Activated naive CD4-positive, alpha-beta T cell treated with anti-CD3 and anti-CD28 coated beads for 36 hours (primary cell): Measurements from ENCODE around the gene AP2A1. TPM values are rescaled to one million over a fixed set of nuclear protein-coding genes. Genes with fewer than 3 reads are reported as not detected.

Experiments used
- CTCF ChIA-PET: fragments of 350-600 bp; sonication (Branson Sonifier 250); formaldehyde crosslinking; loops from one replicate; lab custom pipeline; 2021; ENCODE audit warnings: antibody characterized with exemption; lab: Charles Lee
- DNase-seq: peaks from one replicate; pipeline ENCODE4 v3.0.0-alpha.2; 2020
- H3K27ac Mint-ChIP-seq: one replicate; pipeline ENCODE4 v1.8.0; 2021; ENCODE audit warnings: mild to moderate bottlenecking, mixed read lengths
- H3K27me3 Mint-ChIP-seq: one replicate; pipeline ENCODE4 v1.8.0; 2021; ENCODE audit warnings: low read depth, mixed read lengths
- H3K36me3 Mint-ChIP-seq: one replicate; pipeline ENCODE4 v1.8.0; 2021; ENCODE audit warnings: low read depth, mixed read lengths
- H3K4me1 Mint-ChIP-seq: one replicate; pipeline ENCODE4 v1.8.0; 2021; ENCODE audit warnings: low read depth, mixed read lengths
- H3K4me3 Mint-ChIP-seq: one replicate; pipeline ENCODE4 v1.8.0; 2021; ENCODE audit warnings: mild to moderate bottlenecking, moderate library complexity, mixed read lengths
- H3K9me3 Mint-ChIP-seq: one replicate; pipeline ENCODE4 v1.8.0; 2021; ENCODE audit warnings: mixed read lengths
- intact Hi-C: fragments of 100-400 bp; cut with micrococcal nuclease; formaldehyde crosslinking; loops from one replicate; pipeline ENCODE4 v1.15.1; 2023
- total RNA-seq, 2 experiments: library from RNA; stranded (reverse); gene quantifications; one replicate each; pipeline ENCODE4 v1.2.3, GENCODE V29; 2021

Gene AP2A1
- total RNA-seq, 2 experiments from 2014 or later, result 87.7 to 88.3 TPM

DNA sequence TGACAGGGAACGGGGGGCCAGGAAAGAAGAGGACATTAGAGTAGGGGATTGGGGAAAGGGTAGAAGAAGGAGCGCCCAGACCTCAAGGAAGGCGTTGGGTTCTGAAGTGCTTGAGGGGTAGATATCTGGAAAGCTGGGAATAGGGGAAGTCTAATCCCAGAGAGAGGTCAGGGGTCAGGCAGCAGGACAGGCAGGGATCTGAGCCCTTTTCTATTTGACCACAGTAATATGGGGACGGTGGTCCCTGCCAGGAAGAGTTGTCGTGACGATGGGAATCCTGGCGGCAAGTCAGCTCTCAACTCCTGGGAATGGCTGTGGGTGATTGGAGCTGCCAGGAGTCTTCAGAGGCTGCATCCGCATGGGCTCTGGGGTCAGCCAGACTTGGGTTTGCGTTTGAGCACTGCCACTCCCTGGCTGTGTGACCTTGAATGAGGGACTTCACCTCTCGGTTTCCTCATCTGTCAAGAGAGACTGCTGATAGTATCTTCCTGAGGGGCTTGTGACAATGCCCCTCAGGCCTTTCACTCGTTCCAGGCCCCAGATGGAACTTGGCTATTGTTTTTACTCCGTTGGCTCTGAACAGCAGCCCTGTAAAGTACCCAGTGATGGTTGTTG is 1.3 kb downstream of the AP2A1 start:
- Mint-ChIP-seq H3K27me3 (no peaks in the 10 kb centered on the region), H3K27ac (no peak overlapping the region), H3K36me3 (peaks cover 2% of the 10 kb centered on the region), H3K9me3 (no peaks in the 10 kb centered on the region), H3K4me3 (peak overlapping the region; percentile 94), H3K4me1 (peaks cover 32% of the 10 kb centered on the region)
- CTCF ChIA-PET, result no interaction called here
- no peak for DNase-seq
- intact Hi-C loops, result loop anchor here (2.0 to 5.0 kb wide), 2 partner anchors 219 to 316 kb away; partner anchors contain the start of genes ALDH16A1 and PIH1D1

DNA sequence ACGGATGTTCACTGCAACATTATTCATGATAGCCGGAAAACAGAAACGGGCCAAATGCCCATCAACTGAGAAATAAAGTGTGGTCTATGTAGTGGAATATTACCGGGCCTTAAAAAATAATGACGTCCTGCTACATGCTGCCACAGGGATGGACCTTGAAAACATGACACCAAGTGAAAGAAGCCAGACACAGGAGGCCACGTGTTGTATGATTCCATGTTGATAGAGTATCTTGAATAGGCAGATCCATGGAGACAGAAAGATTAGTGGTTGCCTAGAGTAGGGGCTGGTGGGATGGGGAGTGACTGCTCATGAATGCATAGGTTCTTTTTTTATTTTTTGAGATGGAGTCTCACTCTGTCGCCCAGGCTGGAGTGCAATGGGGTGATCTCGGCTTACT is 3.7 kb downstream of the AP2A1 start:
- CTCF ChIA-PET, result interaction anchor here (0.6 kb wide), 1 partner anchor 271 kb away, joined by 6 read pairs; no protein-coding TSS in a partner anchor
- DNase-seq, result no peak
- H3K27ac Mint-ChIP-seq, result no peak overlapping the region
- intact Hi-C loops, result no loop called here
- H3K4me1 Mint-ChIP-seq, result peaks cover 32% of the 10 kb centered on the region
- no peak overlapping the region for H3K4me3 Mint-ChIP-seq
- no peaks in the 10 kb centered on the region for H3K27me3 Mint-ChIP-seq
- peaks cover 3% of the 10 kb centered on the region for H3K36me3 Mint-ChIP-seq
- no peaks in the 10 kb centered on the region for H3K9me3 Mint-ChIP-seq

DNA sequence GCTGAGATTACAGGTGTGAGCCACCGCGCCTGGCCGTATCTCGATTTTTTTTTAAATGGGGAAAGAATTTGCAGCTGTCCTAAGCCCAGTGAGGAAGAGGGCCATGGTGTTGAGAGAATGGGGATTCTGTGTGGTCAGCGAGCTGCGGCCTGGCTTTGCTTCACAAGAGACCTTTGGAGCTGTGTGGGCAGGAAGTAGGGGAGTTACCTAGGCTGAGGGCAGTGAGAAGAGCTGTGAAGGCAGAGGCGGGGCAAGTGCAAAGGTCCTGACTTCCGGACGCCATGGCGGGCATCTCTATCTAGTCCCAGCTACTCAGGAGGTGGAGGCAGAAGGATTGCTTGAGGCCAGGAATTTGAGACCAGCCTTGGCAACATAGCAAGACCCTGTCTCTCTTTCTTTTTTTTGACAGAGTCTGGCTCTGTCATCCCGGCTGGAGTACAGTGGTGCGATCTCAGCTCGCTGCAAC is 4.9 kb downstream of the AP2A1 start:
- no peak for DNase-seq
- Mint-ChIP-seq H3K27ac (no peak overlapping the region), H3K36me3 (peaks cover 3% of the 10 kb centered on the region), H3K9me3 (no peaks in the 10 kb centered on the region), H3K4me3 (no peak overlapping the region), H3K27me3 (no peaks in the 10 kb centered on the region), H3K4me1 (peaks cover 27% of the 10 kb centered on the region)
- intact Hi-C loops, result no loop called here
- CTCF ChIA-PET, result interaction anchor here (0.6 kb wide), 1 partner anchor 47 kb away, joined by 4 read pairs; no protein-coding TSS in a partner anchor

DNA sequence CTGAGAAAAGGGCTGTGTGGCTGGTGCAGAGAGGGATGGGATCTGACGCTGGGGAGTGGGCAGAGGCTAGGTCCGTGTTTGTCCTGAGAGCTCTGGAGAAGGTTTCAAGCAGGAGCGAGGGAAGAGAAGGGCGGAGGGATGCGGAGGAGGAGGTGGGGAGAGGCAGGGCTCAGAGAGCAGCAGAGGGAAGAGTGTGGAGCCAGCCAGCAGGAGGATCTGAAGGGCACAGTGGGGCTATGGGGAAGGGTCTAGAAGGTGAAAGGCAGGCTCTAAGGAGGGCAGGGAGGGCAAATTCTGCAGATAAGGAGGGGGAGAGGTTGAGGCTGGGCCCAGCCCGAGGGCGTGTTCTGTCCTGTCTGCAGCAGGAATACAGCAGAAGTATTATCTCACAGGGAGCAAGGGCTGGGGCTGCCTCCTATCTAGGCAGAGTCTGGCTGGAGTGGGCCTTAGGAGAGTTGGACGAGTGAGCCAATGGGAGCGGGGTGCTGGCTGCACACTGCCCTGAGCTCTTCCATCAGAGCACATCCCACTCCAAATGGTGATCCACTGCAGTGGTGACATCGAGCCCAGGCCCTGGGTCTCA is 6.1 kb downstream of the AP2A1 start:
- Mint-ChIP-seq H3K9me3 (no peaks in the 10 kb centered on the region), H3K4me3 (no peak overlapping the region), H3K36me3 (peaks cover 3% of the 10 kb centered on the region), H3K4me1 (peaks cover 19% of the 10 kb centered on the region), H3K27ac (no peak overlapping the region), H3K27me3 (no peaks in the 10 kb centered on the region)
- intact Hi-C loops, result no loop called here
- DNase-seq, result no peak
- CTCF ChIA-PET, result no interaction called here

DNA sequence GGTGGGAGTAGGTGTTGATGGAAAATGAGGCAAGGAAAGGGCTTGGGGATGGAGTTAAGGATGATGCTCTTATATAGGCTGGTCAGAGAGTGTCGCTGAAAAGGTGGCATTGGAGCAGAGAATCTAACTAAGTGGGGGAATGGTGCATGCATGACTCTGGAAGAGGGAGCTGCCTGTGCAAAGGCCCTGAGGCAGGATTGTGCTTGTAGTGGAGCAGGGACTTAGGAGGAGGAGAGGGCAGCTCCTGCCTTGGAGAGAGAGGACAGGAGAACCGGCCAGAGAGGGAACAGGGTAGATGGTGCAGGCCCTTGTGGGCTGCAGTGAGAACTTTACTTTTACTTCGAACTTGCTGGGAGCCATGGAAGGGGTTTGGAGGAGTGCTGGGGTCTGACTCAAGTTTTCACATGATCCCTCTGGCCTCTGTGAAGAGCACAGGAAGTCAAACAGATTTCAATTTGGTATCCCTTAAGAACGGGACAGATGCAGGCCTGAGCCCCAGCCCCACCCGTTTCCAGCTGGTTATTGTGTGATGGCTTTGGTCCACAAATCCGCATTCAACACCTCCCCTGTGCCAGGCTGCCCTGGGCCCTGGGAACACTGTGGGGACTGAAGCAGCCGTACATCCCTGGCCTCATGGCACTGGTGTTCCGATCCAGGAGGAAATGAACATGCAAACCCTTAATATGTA is 7.0 kb downstream of the AP2A1 start:
- Mint-ChIP-seq H3K9me3 (no peaks in the 10 kb centered on the region), H3K27ac (no peak overlapping the region), H3K4me3 (no peak overlapping the region), H3K4me1 (peaks cover 11% of the 10 kb centered on the region), H3K27me3 (no peaks in the 10 kb centered on the region), H3K36me3 (peaks cover 3% of the 10 kb centered on the region)
- intact Hi-C loops, result no loop called here
- CTCF ChIA-PET, result no interaction called here
- no peak for DNase-seq

DNA sequence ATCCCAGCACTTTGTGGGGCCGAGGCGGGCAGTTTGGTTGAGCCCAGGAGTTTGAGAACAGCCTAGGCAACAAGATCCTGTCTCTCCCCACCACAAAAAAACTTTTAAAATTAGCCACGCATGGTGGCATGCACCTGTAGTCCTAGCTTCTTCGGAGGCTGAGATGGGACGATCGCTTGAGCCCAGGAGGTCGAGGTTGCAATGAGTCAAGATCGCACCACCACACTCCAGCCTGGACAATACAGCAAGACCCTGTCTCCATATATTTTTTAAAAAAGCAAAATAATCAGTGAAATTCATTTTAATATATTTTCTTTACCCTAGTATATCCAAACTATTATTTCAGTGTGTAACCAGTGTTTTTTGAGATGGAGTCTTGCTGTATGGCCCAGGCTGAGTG is 8.2 kb downstream of the AP2A1 start:
- no peak for DNase-seq
- CTCF ChIA-PET, result no interaction called here
- Mint-ChIP-seq H3K27ac (no peak overlapping the region), H3K36me3 (peaks cover 2% of the 10 kb centered on the region), H3K4me1 (peaks cover 7% of the 10 kb centered on the region), H3K9me3 (no peaks in the 10 kb centered on the region), H3K4me3 (no peak overlapping the region), H3K27me3 (no peaks in the 10 kb centered on the region)
- intact Hi-C loops, result no loop called here

DNA sequence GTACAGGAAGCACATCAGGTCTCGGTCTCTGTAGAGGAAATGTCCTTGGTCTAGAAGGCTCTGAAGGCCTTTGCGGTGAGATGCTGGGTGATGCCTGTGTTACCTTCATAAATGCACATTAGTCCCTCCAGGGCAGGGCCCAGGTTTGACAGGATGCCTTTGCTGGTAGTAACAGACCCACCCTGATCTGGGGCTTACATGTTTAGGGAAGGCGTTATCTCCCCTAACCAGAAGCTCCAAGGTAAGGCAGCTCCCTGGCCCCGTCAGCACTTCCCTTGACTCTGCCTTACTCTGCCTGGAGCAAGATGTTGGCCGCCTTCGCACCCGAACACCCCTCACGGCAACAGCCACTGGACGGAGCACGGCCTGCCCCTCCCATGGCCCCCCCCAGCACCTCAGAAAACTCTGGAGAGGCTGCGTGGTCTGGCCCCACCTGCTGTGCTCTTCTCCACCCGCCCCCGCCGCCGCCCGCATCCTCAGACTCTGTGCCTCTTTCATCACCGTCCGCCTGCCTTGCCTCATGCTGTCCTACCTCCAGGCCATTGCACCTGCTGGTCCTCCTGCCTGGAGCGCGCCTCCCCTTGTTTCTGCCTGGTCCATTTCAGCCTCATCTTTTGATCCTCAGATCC is 9.1 kb downstream of the AP2A1 start:
- Mint-ChIP-seq H3K27ac (no peak overlapping the region), H3K4me3 (no peak overlapping the region), H3K27me3 (no peaks in the 10 kb centered on the region), H3K4me1 (peaks cover 8% of the 10 kb centered on the region), H3K36me3 (peaks cover 5% of the 10 kb centered on the region), H3K9me3 (no peaks in the 10 kb centered on the region)
- DNase-seq, result no peak
- intact Hi-C loops, result no loop called here
- CTCF ChIA-PET, result no interaction called here

DNA sequence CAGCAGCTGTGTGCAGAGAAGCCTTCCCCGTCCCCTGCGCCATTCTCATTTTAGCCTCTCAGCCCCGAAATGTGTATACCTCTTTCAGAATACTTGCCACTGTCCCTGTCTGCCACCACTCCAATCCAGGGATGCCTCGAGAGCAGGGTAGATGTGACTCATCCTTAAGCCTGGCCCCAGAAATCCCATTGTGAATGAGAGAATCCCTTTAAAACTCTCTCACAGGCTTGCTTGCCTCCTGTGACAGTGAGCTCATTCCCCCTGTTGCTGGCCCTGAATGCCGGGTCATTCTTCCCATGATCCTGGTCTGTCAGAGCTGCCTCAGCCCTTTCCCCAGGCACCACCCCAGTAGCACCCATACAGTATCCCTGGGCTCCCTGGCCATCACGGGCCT is 9.6 kb downstream of the AP2A1 start:
- no peak overlapping the region for H3K4me3 Mint-ChIP-seq
- intact Hi-C loops, result no loop called here
- CTCF ChIA-PET, result no interaction called here
- H3K27me3 Mint-ChIP-seq, result no peaks in the 10 kb centered on the region
- no peaks in the 10 kb centered on the region for H3K9me3 Mint-ChIP-seq
- no peak overlapping the region for H3K27ac Mint-ChIP-seq
- peaks cover 5% of the 10 kb centered on the region for H3K36me3 Mint-ChIP-seq
- H3K4me1 Mint-ChIP-seq, result peaks cover 8% of the 10 kb centered on the region
- DNase-seq, result no peak

DNA sequence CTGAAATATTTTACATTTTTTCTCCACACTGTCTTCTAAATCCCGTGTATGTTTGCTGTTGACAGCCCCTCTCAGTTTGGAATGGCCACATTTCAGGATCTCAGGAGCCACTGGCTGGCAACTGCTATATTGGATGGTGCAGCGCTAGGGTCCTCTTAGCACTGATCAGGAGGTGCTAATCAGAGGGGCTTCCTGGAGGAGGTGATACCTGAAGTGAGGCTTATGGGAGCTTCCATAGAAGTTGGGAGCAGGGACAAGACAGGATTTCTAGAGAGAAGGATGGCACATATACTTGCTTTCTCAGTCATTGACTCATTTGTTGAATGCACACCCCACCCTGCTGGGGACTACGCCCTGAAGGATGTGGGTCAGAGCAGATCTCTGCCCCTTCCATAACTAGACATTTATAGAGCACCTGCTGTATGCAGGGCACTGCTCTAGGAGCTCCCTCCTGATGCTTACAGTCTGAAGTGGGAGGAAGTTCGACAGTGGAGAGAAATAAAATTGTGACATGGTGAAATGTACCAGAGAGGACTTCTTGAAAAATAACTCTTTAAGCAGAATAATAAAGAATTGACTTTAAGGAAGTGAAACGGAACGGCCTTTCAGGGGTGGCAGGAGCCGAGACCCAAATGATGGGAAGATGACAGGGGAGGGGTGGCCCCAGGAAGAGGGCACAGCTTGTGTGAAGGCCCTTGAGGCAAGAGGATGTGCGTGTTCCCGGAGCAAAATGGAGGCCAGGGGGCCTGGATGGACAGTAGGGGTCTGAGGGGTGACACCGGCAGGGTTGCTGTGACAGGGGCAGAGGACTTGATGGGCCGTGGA is 13.1 kb downstream of the AP2A1 start:
- H3K4me1 Mint-ChIP-seq, result peaks cover 6% of the 10 kb centered on the region
- H3K9me3 Mint-ChIP-seq, result no peaks in the 10 kb centered on the region
- CTCF ChIA-PET, result no interaction called here
- no peak for DNase-seq
- intact Hi-C loops, result no loop called here
- H3K4me3 Mint-ChIP-seq, result no peak overlapping the region
- H3K36me3 Mint-ChIP-seq, result peaks cover 18% of the 10 kb centered on the region
- no peak overlapping the region for H3K27ac Mint-ChIP-seq
- H3K27me3 Mint-ChIP-seq, result no peaks in the 10 kb centered on the region

DNA sequence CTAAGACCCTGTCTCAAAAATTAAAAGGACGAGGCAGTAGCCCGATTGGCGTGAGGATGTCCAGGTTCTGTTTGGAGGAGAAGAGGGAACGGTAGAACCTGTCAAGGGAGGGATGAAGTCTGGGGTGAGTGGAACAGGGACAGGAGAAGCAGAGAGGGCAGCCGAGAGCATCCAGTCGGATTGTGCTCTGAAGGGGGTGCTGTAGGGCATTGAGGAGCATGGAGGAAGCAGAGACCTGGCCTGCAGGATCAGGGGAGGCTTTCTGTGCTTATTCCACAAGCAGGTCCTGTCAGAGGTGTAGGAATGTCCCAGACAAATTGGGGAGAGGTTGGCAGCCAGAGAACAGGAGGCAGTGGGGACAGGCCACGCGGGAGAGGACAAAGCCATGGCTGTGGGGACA is 14.1 kb downstream of the AP2A1 start:
- H3K27ac Mint-ChIP-seq, result no peak overlapping the region

DNA sequence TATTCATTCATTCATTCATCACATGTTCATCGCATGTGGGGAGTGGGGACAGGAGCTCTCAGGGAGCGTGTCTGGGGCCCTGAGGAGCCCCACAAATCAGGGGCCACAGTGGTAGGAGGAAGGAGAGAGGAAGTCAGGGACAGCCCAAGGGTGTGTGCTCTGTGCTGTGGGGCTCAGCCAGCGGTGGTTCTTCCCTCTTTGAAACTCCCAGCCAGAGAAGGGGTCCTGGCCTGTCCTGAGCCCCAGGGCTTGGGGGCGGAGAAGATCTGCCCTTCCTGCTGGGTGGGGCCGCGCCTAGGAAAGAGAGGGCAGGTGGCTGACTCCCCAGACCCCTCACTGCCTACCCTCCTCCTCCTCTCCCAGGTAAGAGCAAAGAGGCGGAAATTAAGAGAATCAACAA is 14.6 kb downstream of the AP2A1 start:
- Mint-ChIP-seq H3K4me1 (peaks cover 6% of the 10 kb centered on the region), H3K27ac (no peak overlapping the region), H3K36me3 (peaks cover 24% of the 10 kb centered on the region), H3K9me3 (no peaks in the 10 kb centered on the region), H3K27me3 (no peaks in the 10 kb centered on the region), H3K4me3 (no peak overlapping the region)
- intact Hi-C loops, result no loop called here
- DNase-seq, result no peak
- CTCF ChIA-PET, result no interaction called here

More for the DNA sequence above, 14.1 kb downstream of the AP2A1 start:
- intact Hi-C loops, result no loop called here
- CTCF ChIA-PET, result no interaction called here
- Mint-ChIP-seq H3K27me3 (no peaks in the 10 kb centered on the region), H3K4me3 (no peak overlapping the region), H3K4me1 (peaks cover 6% of the 10 kb centered on the region), H3K36me3 (peaks cover 23% of the 10 kb centered on the region), H3K9me3 (no peaks in the 10 kb centered on the region)
- DNase-seq, result no peak

DNA sequence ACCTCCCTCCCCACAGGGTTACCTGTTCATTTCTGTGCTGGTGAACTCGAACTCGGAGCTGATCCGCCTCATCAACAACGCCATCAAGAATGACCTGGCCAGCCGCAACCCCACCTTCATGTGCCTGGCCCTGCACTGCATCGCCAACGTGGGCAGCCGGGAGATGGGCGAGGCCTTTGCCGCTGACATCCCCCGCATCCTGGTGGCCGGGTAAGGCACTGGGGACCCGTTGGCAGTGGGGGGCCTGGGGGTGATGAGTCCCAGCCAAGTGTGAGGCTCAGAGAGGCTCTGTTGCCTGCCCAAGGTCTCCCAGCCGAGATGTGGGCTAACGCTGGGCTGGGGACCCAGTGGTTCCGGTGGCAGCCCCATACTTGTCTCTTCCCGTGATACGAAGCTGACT is 15.7 kb downstream of the AP2A1 start:
- Mint-ChIP-seq H3K4me3 (no peak overlapping the region), H3K36me3 (peaks cover 28% of the 10 kb centered on the region), H3K9me3 (no peaks in the 10 kb centered on the region), H3K27me3 (no peaks in the 10 kb centered on the region), H3K4me1 (peaks cover 6% of the 10 kb centered on the region), H3K27ac (no peak overlapping the region)
- DNase-seq, result no peak
- CTCF ChIA-PET, result no interaction called here
- intact Hi-C loops, result no loop called here
